GM21390 (cell line): ENCODE results near the gene MTCL1.

Experiments used
- ATAC-seq: cut with Tn5 transposase; IDR thresholded peaks from one replicate; pipeline ENCODE4 v1.9.1; 2021; ENCODE audit not compliant: unreplicated experiment

MTCL1 gene

DNA sequence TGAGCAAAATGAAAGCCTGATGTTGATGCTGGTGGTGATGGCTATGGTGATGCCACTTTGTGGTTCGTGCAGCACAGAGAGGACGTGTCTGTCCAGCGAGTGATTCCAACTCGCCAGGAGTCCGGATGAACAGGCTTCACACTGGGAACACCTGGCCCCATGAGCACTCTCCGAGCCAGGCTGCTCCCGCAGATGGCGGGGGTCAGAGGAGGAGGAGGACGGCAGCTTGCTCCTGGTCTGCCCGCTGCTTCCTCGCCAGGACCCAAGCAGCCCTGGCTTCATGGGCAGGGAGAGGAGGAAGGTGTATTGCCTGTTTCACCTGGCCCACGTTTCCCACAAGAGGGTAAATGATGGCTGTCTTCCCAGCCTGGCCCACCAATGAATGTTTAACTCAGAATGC is 121.6 kb downstream of the MTCL1 start:
- no peak for ATAC-seq

DNA sequence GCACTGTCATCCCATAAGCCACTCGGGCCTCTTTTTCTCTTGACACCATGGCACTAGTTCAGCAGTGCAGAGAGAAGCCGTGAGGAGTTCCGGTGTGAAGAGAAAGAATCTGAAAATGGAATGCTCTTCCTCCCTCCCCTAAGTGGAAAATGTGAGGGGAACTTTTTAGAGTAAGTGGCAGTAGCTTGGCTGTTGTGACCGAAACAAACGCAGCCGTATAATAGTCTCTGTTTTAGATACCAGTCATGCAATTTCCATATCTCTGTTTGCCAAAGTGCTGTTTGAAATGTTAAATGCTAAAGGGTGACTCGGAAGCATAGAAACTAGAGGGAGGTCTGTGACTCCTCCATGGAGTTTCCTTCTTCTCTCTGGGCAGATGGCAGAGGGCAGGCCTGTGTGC is 122.9 kb downstream of the MTCL1 start:
- no peak for ATAC-seq

DNA sequence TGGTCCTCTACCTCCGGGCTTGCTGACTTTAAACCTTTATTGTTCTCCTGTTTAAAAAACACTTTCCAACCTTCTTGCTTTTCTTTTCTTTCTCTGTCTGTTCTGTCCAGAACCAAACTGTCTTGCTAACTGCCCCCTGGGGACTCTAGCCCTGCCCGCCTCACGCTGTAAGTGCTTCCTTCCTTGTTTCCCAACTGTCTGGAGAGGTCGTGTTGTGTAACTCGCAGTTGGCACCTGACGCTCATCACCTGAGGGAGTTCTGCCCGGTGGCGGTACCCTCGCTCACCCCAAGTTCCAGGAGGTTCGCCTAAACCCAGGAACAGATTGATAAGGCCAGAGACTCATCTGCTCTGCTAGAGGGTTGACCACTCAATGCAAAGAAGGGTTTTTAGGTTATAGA is 123.4 kb downstream of the MTCL1 start:
- ATAC-seq: no peak

DNA sequence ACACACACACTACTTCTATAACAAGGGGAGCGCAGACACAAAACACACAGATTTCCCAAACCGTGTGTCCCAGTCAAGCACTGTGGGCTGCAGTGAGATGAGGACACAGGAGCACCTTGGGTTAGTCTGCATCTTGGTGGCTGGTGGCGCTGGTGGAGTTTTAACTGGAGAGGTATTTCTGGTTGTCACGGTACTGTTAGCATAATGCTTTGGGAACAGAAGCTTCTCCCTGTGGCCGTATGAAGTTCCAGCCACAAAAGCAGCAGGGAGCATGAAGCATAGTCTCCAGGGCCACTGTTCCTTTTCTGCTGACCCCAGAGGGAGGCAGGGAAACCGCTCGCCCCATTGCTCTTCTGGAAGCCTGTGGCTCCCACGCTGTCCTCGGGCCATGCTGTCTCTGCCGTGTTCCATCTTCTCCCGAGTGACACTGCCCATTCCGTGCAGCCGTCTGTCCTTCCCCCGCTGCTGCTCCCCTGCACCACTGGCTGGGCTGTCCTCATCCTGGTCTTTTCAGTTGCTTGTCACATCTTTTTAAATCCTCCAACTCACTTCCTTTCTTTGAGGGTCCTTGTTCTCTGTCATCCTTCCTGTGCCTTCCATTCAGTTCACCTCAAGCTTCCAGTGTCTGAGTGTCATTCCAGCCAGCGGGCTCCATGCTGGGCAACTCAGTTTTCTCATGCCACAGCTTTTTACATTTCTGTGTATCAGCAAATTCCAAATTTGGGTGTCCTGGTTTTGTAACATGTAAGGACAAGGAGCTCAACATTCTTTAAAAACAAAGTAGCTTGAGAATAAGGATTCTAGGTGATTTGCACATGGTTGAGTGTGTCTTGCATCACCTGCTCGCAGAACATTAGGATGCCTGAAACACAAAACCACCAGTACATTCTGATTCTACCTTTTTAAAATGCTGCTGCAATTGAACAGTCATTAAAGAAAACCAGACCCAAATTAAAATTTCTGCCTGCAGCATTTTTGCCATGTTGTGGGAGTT is 125.0 kb downstream of the MTCL1 start:
- no peak for ATAC-seq

DNA sequence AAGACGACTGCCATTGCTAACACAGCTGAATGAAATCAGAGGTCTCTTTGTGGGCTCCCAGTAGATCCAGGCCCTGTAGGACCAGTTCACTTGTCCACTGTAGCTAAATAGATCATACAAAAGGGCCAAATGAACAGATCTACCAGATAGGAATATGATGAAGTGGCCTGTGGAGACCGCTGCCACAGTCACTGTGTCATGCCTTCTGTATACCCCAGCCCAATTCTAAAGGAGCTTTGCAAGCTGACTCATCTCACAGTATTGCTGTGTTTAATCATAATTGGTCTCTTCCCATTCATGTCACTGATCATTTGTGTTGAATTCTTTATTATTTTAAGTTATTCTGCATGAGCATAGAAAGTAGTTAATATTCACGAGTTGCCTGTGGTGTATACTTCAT is 125.8 kb downstream of the MTCL1 start:
- no peak for ATAC-seq

DNA sequence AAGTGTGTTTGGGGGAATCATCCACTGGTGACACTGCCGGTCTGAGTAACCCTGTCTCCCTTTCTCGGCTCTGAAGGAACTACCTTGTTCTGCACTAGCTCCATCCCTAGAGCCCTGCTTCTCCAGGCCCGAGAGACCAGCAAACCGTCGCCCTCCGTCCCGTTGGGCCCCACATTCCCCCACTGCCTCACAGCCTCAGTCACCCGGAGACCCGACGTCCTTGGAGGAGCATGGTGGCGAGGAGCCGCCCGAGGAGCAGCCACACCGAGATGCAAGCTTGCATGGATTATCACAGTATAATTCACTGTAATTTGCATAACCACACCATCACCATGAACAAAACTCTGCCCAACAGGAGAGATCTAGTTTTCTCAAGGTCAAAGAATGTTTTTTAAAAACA is 126.2 kb downstream of the MTCL1 start:
- ATAC-seq: no peak

DNA sequence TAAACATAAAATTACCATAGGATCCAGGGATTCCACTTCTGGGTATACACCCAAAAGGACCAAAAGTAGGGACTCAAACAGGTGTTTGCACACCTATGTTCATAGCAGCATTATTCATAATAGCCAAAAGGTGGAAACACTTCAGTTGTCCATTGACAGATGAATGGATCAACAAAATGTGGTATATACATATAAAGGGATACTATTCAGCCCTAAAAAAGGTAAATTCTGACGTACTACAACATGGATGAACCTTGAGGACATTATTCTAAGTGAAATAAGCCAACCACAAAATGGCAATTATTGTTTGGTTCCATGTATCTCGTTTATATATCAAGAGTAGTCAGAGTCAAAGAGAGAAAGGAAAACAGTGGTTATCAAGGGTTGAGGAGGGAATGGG is 128.1 kb downstream of the MTCL1 start:
- ATAC-seq: no peak

DNA sequence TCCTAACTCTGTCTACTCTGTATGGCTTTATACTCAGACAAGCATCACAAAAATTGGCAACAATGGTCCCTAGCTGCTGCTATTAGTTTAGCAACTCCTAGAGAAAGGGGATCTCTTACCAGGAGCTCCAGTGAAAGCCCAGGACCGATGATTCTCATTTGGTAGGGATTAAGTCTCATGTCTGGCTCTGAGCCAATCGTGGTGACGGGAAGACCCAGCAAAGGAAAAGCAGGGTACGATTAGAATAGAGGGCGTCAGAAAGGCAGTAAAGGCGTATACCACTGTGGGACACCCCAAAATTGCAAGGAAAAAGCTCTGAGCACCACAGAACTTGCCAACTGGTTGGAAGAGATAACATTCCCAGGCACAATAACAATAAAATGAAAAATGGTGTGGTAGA is 129.5 kb downstream of the MTCL1 start:
- ATAC-seq: no peak

DNA sequence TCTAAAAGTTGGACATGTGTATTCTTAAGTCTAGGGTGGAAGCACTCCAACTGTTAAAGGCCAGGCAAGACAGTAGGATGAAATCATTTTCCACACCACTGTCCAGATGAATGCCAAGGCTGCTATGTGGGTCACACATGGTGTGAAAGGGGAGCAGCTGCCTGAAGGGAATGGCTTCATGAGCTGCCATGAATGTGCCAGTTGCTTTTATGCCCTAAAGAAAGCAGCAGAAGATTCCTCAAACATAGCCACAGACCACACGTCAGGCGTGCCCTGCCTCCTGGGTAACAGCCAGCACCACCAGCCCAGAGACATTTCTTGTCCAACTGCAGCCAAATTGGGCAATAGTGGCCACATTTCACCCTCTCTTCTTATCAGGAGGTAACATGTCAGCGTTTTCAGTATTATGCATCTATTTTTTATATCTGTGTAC is 130.2 kb downstream of the MTCL1 start:
- no peak for ATAC-seq

DNA sequence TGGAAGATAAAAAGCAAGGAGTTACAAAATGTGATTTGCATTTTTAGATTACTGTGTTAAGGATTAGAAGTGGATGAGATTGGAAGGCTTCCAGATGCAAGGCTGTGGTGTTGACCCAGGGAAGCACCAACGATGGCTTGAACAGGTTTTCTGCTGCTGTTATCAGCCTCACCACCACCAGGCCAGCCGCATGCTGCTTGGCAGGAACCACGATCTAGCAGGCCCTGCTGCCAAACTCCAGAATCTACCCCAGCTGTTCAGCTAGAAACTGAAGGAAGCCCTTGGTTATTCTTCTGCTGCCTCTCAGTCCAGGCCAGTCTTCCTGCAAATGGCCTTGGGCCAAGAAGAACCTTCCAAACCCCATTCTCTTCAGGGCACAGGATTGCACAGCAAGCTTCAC is 133.9 kb downstream of the MTCL1 start:
- no peak for ATAC-seq

DNA sequence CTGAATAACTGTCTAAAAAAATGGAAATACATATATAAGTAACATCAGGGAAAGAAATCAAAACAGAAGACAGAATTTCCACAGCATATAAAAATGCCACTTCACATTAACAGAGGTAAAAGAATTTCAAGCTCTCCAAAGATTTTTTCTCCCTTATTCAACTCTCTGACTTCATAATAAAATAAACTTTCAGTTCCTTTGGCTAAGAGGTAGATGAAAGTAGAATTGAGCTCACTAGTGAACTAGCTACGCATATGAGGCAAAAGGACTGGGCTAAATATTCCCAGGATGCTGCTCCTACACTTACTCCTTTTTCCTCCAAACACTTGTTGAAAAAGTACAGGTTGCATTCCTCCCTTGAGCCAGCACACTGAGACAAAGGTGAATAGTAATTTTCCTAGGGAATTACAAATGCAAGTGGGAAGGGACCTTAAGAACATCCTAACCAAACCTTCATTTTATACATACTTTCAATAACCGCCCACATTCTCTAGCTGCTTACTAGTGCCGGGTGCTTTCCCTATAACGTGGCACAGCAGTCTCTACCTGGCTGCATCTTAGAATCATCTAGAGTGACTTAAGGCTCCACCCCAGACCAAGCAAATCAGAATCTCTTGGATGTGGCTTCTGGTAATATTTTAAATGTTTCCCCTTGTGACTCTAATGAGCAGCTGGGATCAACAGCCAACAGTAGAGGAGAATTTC is 136.6 kb downstream of the MTCL1 start:
- ATAC-seq: no peak

DNA sequence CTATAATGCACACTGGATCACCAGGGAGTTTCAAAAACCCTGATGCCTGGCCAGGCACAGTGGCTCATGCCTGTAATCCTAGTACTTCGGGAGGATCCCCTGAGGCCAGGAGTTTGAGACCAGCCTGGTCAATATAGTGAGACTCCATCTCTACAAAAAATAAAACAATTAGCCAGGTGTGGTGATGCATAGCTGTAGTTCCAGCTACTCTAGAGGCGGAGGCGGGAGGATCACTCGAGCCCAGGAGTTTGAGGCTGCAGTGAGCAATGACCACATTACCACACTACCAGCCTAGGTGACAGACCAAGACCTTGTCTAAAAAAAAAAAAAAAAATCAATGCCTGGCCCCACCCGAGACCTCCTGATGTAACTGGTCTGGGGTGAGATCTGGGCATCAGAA is 137.2 kb downstream of the MTCL1 start:
- no peak for ATAC-seq

DNA sequence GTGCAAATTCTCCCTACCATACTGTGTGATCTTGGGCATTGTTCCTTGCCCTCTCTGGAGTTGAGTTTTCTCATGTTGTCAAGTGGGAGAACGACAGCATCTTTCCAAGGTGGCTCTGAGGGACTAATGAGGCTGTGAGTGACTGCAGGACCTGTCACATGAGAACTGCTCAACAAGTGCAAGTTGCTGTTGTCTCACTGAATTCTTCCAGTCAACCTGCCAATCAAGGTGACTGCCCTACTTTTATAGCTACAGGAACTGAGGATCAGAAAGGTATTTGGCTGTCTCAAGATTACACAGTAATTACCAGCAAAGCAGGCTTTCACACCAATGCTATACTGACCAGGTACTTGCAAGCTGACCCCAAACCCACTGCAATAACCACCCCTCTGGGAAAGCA is 137.6 kb downstream of the MTCL1 start:
- no peak for ATAC-seq

DNA sequence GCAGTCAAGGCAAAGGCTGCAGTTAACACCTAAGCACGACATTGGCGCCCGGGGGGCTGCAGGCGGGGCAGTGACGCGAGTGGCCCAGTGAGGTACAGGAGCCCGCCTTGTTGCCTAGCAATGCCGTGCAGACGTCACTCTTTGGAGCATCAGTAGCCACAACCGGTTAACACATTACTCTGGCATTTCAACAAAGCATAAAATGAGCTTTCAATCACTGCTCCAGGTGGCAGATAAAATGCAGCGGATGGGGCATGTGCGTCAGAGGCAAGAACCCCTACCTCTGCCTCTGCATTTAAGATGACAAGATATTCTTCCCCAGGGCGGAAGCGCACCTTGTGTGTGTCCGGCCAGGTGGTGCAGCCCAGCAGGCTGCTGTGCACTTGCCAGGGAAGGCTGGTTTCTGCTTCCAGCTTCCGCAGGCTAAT is 139.4 kb downstream of the MTCL1 start:
- ATAC-seq: no peak

DNA sequence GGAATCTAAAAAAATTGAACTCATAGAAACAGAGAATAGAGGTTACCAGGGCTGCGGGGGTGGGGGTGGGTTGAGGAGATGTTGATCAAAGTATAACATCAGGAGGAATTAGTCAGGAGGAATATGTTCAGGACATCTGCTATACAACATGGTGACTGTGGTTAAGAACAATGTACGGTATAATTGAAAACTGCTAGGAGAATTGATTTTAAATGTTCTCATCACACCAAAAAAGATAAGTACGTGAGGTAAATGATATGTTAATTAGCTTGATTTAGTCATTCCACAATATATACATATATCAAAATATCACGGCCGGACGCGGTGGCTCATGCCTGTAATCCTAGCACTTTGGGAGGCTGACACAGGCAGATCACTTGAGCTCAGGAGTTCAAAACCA is 140.2 kb downstream of the MTCL1 start:
- ATAC-seq: no peak

DNA sequence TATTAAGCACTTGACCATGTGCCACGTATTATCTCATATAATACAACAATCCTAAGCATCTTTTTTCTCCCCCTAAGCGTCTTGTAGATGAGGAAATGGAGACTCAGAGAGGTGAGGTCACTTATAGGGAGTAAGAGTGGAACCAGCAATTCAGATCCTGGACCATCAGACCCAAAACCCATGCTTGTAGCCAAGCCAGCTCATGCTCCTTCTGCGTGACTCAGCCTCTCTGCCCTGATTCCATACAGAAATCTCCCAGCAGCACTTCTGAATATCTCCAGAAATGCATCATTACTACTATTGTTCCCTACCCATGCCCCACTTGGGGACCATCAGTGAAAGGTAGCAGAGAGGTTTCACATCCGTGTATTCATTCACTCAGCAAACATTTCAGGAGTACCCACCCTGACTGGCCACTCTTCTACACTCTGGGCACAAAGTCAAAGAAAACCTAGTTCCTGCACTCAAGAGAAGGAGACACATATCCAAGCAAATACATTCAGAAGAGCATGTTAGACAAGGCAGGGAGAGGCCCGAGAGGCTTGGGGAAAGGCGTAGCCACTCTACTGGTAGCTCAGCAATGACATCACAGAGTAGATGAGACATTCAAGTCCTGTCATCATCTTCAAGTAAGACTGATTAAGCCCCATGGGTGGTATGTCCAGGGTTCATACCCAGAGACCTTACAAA is 141.9 kb downstream of the MTCL1 start:
- no peak for ATAC-seq

DNA sequence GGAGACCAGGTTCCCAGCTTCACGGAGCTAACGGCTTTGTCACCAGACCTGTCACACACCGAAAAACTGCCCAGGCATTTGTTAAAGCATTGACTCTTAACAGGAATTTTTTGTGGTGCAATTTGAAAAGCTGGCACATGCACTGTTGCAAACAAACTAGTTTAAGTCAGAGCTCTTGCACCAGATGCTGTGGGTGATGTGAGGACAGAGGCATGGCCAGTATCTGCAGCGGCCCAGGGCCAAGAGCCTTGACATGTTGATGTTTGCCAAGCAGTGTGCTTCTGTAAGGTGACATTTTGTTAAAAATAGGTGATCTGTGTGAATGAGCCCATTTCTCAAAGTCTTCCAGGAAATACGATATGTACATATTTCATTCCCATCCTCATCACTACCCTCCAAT is 142.5 kb downstream of the MTCL1 start:
- ATAC-seq: no peak

DNA sequence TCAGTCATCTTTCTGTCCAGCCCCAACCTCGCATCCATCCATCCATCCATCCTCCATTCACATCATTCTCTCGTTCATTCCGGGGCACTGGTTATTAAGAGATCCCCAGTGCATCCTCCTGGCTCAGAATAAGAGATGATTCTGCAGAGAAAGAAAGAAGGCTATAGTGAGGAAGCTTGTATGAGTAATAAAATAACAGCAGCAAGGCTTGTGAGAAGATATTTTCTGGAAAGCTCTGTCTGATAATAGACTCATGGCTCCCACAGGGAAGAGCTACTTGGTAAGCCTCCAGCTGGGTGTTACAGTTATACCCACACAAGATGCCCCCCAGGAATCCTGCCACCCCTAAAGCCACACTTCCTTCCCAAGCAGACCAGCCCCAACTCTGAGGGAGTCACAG is 143.2 kb downstream of the MTCL1 start:
- no peak for ATAC-seq

DNA sequence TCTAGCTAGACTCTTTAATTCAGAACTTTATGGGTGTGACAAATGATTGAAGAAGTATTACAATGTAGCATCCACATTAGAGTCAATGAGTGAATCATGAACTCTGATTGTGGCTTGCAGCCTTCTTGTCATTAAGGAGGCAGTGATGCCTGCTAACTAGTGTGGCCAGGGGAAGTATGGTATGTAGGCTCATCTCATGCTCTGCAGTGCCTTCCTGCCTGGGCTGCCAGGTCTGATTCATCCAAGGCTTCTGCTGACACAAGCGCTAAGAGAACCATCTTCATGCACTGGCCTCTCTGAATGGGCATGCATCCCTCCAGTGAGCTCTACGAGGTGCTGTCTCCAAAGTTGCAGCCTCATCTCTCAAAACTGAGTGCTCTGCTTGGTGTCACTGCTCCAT is 144.3 kb downstream of the MTCL1 start:
- no peak for ATAC-seq

DNA sequence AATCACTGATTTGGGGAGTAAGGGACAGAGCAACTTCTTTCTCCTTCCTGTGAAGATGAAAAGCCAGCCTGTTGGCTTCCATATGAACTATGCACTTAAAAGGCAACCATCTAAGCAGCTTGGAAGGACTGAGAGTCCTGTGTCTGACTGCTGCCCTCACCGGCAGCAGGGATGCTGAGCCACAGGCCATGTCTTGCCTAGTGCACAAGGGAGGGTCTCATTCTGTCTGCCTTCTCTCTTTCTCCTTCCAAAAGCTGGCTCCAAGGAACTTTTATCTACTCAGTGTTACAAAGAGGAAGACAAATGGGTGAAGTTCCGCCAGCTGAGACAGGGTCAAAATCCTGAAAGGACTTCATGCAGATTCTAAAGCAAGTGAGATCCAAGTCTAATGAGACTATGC is 146.3 kb downstream of the MTCL1 start:
- no peak for ATAC-seq

DNA sequence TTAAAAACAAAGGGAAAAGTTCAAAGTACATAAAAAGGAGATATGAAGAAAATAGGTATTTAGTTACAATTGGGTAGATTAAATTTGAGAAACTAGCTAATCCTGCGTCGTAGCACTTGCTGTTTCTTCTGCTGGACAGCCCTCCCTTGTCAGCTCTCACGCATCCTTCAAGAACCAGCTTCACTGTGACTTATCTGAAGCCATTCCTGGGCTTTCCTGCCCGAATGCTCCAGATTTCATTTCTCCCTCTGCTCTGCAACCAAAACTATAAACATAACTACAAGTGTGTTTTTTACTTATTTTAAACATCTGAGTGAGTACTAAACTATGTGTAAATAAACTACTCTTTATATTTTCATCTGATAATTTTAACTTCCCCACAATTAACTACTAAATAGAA is 149.2 kb downstream of the MTCL1 start:
- no peak for ATAC-seq

DNA sequence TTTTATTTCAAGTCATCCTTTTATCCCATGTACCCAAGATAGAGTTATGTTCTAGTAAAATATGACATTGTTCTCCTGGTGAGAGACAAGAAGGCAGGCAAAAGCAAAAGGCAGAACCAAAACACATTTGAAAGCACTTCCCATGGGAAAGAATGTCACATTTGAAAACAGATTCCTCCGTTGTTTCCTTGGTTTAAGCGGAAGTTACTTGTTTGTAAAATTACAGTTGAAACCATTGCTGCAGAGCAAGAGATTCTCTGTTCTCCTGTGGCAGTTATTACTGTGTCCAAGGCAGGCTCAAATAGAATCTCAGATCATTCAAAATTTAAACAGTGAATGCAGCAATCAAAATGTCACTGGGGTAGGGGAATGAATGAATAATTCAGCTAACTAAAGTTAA is 149.6 kb downstream of the MTCL1 start:
- ATAC-seq: no peak
